Neural progenitor cell (in vitro differentiated cells): ENCODE results near the gene ZNF747. TPM values are rescaled to one million over a fixed set of nuclear protein-coding genes. Genes with fewer than 3 reads are reported as not detected.

Experiments used
- DNase-seq: peaks from one replicate; pipeline ENCODE4 v3.0.0-alpha.2; 2016; ENCODE audit warnings: low spot score
- H2AFZ ChIP-seq: fragments of 200-600 bp; sonication (generic); replicated peaks from 2 replicates; pipeline ENCODE4 v1.6.1; 2016; ENCODE audit warnings: antibody characterized with exemption
- H3F3A ChIP-seq: fragments of 200-600 bp; sonication (generic); 2 replicates; pipeline ENCODE4 v1.6.1; 2016; ENCODE audit warnings: antibody characterized with exemption, low read depth
- H3K27ac ChIP-seq: fragments of 200-600 bp; sonication (generic); 2 replicates; pipeline ENCODE4 v1.5.1; 2016; ENCODE audit warnings: mild to moderate bottlenecking
- H3K27me3 ChIP-seq: fragments of 200-600 bp; sonication (generic); 2 replicates; pipeline ENCODE4 v1.6.1; 2016; ENCODE audit warnings: mild to moderate bottlenecking, moderate library complexity
- H3K36me3 ChIP-seq: fragments of 200-600 bp; sonication (generic); 2 replicates; pipeline ENCODE4 v1.5.1; 2016
- H3K4me1 ChIP-seq: fragments of 200-600 bp; sonication (generic); 2 replicates; pipeline ENCODE4 v1.6.1; 2016; ENCODE audit warnings: mixed run types
- H3K4me2 ChIP-seq: fragments of 200-600 bp; sonication (generic); 2 replicates; pipeline ENCODE4 v1.6.1; 2016
- H3K4me3 ChIP-seq: fragments of 200-600 bp; sonication (generic); 2 replicates; pipeline ENCODE4 v1.5.1; 2016
- H3K79me2 ChIP-seq: fragments of 200-600 bp; sonication (generic); 2 replicates; pipeline ENCODE4 v1.6.1; 2016; ENCODE audit warnings: low read depth
- H3K9ac ChIP-seq: fragments of 200-600 bp; sonication (generic); 2 replicates; pipeline ENCODE4 v1.6.1; 2016
- H3K9me3 ChIP-seq: fragments of 200-600 bp; sonication (generic); 2 replicates; pipeline ENCODE4 v1.5.1; 2016; ENCODE audit warnings: low read depth
- H4K20me1 ChIP-seq: fragments of 200-600 bp; sonication (generic); 2 replicates; pipeline ENCODE4 v1.6.1; 2016; ENCODE audit warnings: low read depth
- H3K27ac Mint-ChIP-seq: 3 replicates; pipeline ENCODE4 v1.8.0; 2021; ENCODE audit warnings: mixed read lengths
- H3K27me3 Mint-ChIP-seq: 2 replicates; pipeline ENCODE4 v1.8.0; 2022; ENCODE audit warnings: low read depth, mild to moderate bottlenecking, inconsistent platforms, moderate library complexity, mixed read lengths; ENCODE audit not compliant: insufficient read depth
- H3K36me3 Mint-ChIP-seq: 3 replicates; pipeline ENCODE4 v1.8.0; 2021; ENCODE audit warnings: mixed read lengths
- H3K4me1 Mint-ChIP-seq: 3 replicates; pipeline ENCODE4 v1.8.0; 2021; ENCODE audit warnings: mixed read lengths
- H3K4me3 Mint-ChIP-seq: 3 replicates; pipeline ENCODE4 v1.8.0; 2021; ENCODE audit warnings: mild to moderate bottlenecking, moderate library complexity, mixed read lengths
- H3K9me3 Mint-ChIP-seq: 3 replicates; pipeline ENCODE4 v1.8.0; 2020; ENCODE audit warnings: mixed read lengths
- EZH2 ChIP-seq: fragments of 200-600 bp; sonication (generic); IDR thresholded peaks from 2 replicates; pipeline ENCODE4 v1.6.1; 2017; ENCODE audit warnings: antibody characterized with exemption, mild to moderate bottlenecking, moderate library complexity
- EZH2phosphoT487 ChIP-seq: fragments of 200-600 bp; sonication (generic); IDR thresholded peaks from 2 replicates; pipeline ENCODE4 v1.6.1; 2017; ENCODE audit warnings: antibody characterized with exemption
- total RNA-seq: library from RNA; depleted of rRNA; stranded (reverse); fragments of >200 nt; gene quantifications from 2 replicates; pipeline ENCODE4 v1.2.3, GENCODE V29; 2015; ENCODE audit warnings: low replicate concordance
- TF ChIP-seq, protein P1 (sequence below): fragments of 200-600 bp; sonication (generic); IDR thresholded peaks from 2 replicates; pipeline ENCODE4 v1.5.1; 2017; ENCODE audit warnings: antibody characterized with exemption, mild to moderate bottlenecking

The ZNF747 gene
- total RNA-seq, 1 donor from 2014 or later, result 7.0 TPM

DNA sequence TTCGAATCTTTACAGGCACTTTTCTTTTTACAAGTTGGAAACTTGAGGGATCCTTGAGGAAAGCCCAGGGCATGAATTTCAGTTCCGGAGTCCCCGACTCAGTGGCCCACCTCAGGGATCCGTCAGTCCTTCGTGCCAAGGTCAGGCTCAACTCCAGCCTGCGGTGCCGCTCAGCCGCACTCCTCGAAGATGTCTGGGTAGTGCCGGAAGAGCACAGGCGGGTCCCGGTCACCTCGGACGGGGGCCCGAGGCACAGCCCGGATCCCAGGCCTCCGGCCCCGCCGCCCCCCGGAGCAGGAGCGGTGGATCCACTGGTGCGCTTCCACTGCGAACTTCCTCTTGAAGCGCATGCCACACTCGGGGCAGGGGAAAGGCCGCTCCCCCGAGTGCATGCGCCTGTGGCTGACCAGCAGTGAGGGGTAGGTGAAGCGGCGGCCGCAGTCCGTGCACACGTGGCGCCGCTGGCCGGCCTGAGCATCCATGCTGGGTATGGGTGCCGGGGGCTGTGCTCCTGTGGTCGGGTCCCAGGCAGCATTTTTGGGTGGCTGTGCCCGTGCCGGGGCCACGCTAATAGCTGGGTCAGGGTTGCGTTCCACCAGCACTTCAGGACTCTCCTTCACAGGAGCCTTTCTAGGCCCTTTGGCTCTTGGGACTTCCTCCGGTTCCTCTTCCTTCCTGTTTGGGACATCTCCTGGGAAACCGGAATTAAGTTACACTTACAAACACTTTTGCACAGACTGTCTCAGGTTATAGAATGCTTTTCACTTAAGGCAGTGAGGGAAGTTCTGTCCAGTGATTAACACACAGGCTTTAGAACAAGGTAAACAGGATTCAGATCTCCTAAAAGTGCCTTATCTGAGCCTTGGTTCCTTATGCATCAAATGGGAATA is 35.3 kb upstream of the ZNF747 start:
- H3K27me3 ChIP-seq, result no peaks in the 10 kb centered on the region
- Mint-ChIP-seq H3K4me3 (peak overlapping the region; percentile 95), H3K9me3 (no peaks in the 10 kb centered on the region), H3K27me3 (peaks cover 9% of the 10 kb centered on the region), H3K27ac (no peak overlapping the region), H3K36me3 (no peaks in the 10 kb centered on the region), H3K4me1 (peaks cover 17% of the 10 kb centered on the region)
- peaks cover 10% of the 10 kb centered on the region for H3K4me1 ChIP-seq
- TF ChIP-seq EZH2 (no peak), EZH2phosphoT487 (no peak)
- TF ChIP-seq, protein P1, sequence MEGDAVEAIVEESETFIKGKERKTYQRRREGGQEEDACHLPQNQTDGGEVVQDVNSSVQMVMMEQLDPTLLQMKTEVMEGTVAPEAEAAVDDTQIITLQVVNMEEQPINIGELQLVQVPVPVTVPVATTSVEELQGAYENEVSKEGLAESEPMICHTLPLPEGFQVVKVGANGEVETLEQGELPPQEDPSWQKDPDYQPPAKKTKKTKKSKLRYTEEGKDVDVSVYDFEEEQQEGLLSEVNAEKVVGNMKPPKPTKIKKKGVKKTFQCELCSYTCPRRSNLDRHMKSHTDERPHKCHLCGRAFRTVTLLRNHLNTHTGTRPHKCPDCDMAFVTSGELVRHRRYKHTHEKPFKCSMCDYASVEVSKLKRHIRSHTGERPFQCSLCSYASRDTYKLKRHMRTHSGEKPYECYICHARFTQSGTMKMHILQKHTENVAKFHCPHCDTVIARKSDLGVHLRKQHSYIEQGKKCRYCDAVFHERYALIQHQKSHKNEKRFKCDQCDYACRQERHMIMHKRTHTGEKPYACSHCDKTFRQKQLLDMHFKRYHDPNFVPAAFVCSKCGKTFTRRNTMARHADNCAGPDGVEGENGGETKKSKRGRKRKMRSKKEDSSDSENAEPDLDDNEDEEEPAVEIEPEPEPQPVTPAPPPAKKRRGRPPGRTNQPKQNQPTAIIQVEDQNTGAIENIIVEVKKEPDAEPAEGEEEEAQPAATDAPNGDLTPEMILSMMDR, result no peak
- no peak overlapping the region for H3K4me3 ChIP-seq
- H3K27ac ChIP-seq, result no peak overlapping the region
- no peak for DNase-seq
- peak overlapping the region; percentile 93 for H3K4me2 ChIP-seq
- H3F3A ChIP-seq, result peaks cover 32% of the 10 kb centered on the region
- no peaks in the 10 kb centered on the region for H3K36me3 ChIP-seq
- H4K20me1 ChIP-seq, result peaks cover 3% of the 10 kb centered on the region
- no peak overlapping the region for H3K9ac ChIP-seq
- no peak overlapping the region for H2AFZ ChIP-seq
- H3K9me3 ChIP-seq, result no peaks in the 10 kb centered on the region
- no peaks in the 10 kb centered on the region for H3K79me2 ChIP-seq

DNA sequence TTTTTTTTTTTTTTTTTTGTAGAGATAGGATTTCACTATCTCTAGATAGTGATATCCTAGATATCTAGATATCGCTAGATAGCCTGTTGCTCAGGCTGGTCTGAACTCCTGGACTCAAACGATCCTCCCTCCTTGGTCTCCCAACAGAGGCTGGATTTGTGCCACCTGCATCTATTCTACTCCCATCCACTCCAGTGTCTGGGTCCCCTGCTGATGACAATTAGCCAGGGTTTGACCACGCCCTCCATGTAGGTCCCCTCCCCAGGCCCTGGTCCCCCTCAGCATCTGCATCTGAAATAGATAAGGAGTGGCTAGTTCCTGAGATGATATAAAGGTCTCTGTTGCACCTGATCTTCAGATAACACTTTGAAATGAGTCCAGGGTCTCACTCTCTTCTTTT is 34.6 kb upstream of the ZNF747 start:
- Histone ChIP-seq H3K4me2 (no peak overlapping the region), H4K20me1 (peaks cover 3% of the 10 kb centered on the region), H3K9me3 (no peaks in the 10 kb centered on the region), H3K4me3 (no peak overlapping the region), H3K27me3 (no peaks in the 10 kb centered on the region), H3K27ac (no peak overlapping the region), H3K9ac (no peak overlapping the region), H3K79me2 (no peaks in the 10 kb centered on the region), H3K36me3 (no peaks in the 10 kb centered on the region), H3F3A (peaks cover 32% of the 10 kb centered on the region), H3K4me1 (peaks cover 10% of the 10 kb centered on the region), H2AFZ (no peak overlapping the region)
- Mint-ChIP-seq H3K9me3 (no peaks in the 10 kb centered on the region), H3K36me3 (no peaks in the 10 kb centered on the region), H3K4me1 (peaks cover 17% of the 10 kb centered on the region), H3K27me3 (peaks cover 9% of the 10 kb centered on the region), H3K4me3 (no peak overlapping the region), H3K27ac (no peak overlapping the region)
- no peak for TF ChIP-seq EZH2phosphoT487
- TF ChIP-seq EZH2, result no peak
- TF ChIP-seq, protein P1, result no peak
- DNase-seq, result no peak

DNA sequence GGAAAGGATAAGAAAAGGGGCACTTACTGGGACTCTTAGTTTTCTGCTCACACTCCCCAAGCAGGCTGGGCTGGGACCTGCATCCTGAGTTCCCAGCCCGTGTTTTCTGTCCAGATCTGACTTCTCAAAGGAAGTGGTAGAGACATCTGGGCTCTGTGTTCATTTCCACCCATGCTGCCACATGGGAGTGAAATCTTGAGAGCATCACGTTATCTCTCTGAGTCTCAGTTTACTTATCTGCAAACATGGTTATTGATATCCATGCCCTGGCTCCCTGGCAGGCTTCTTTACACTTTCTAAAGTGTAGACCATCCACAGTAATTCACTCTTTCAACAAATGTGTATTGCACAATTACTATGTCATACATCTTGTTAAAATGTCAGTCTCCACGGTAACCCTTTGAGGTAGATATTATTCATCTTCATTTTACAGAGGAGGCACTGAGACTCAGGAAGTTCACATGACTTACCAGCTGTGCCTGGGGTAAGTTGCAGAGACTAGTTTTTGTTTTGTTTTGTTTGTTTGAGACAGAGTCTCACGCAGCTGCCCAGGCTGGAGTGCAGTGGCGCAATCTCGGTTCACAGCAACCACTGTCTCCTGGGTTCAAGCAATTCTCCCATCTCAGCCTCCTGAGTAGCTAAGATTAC is 33.5 kb upstream of the ZNF747 start:
- H3K9me3 Mint-ChIP-seq, result no peaks in the 10 kb centered on the region
- no peaks in the 10 kb centered on the region for H3K36me3 Mint-ChIP-seq
- no peak overlapping the region for H3K27ac Mint-ChIP-seq
- peaks cover 12% of the 10 kb centered on the region for H3K4me1 Mint-ChIP-seq
- H3K79me2 ChIP-seq, result no peaks in the 10 kb centered on the region
- peaks cover 2% of the 10 kb centered on the region for H4K20me1 ChIP-seq
- H3F3A ChIP-seq, result peaks cover 29% of the 10 kb centered on the region
- no peak for TF ChIP-seq EZH2
- TF ChIP-seq, protein P1, result no peak
- no peak for TF ChIP-seq EZH2phosphoT487
- no peak overlapping the region for H3K9ac ChIP-seq
- H3K4me3 Mint-ChIP-seq, result no peak overlapping the region
- DNase-seq, result no peak
- no peak overlapping the region for H3K4me2 ChIP-seq
- no peaks in the 10 kb centered on the region for H3K36me3 ChIP-seq
- H3K4me1 ChIP-seq, result peaks cover 10% of the 10 kb centered on the region
- H3K4me3 ChIP-seq, result no peak overlapping the region
- peaks cover 9% of the 10 kb centered on the region for H3K27me3 Mint-ChIP-seq
- H2AFZ ChIP-seq, result no peak overlapping the region
- H3K27me3 ChIP-seq, result no peaks in the 10 kb centered on the region
- no peaks in the 10 kb centered on the region for H3K9me3 ChIP-seq
- no peak overlapping the region for H3K27ac ChIP-seq
